KMS-11 (cell line): ENCODE results near the gene NTM.

ENCODE experiments used
- H2AFZ ChIP-seq: fragments of 200-600 bp; sonication (generic); 2 replicates; pipeline ENCODE4 v1.6.1; 2016; ENCODE audit warnings: antibody characterized with exemption, mixed run types, low read depth
- H3K27ac ChIP-seq: fragments of 200-600 bp; sonication (generic); 2 replicates; pipeline ENCODE4 v1.6.1; 2016; ENCODE audit warnings: mild to moderate bottlenecking, mixed run types
- H3K27me3 ChIP-seq: fragments of 200-600 bp; sonication (generic); 2 replicates; pipeline ENCODE4 v1.6.1; 2017; ENCODE audit warnings: mild to moderate bottlenecking, low read depth, mixed run types, moderate library complexity; ENCODE audit not compliant: insufficient read depth
- H3K36me3 ChIP-seq: fragments of 200-600 bp; sonication (generic); 2 replicates; pipeline ENCODE4 v1.6.1; 2017; ENCODE audit warnings: mild to moderate bottlenecking, mixed run types; ENCODE audit not compliant: insufficient read depth
- H3K4me1 ChIP-seq: fragments of 200-600 bp; sonication (generic); 2 replicates; pipeline ENCODE4 v1.6.1; 2016; ENCODE audit warnings: mild to moderate bottlenecking, low read depth, mixed run types; ENCODE audit not compliant: poor library complexity, severe bottlenecking
- H3K4me2 ChIP-seq: fragments of 200-600 bp; sonication (generic); 2 replicates; pipeline ENCODE4 v1.7.0; 2016; ENCODE audit warnings: mild to moderate bottlenecking, mixed run types
- H3K4me3 ChIP-seq: fragments of 200-600 bp; sonication (generic); IDR thresholded peaks from 2 replicates; pipeline ENCODE4 v1.6.1; 2017; ENCODE audit warnings: low read depth, low read length, mixed read lengths; ENCODE audit not compliant: insufficient read depth
- H3K79me2 ChIP-seq: fragments of 200-600 bp; sonication (generic); 2 replicates; pipeline ENCODE4 v1.6.1; 2016; ENCODE audit warnings: low read depth, mixed run types; ENCODE audit not compliant: insufficient read depth
- H3K9ac ChIP-seq: fragments of 200-600 bp; sonication (generic); 2 replicates; pipeline ENCODE4 v1.6.1; 2016; ENCODE audit warnings: mild to moderate bottlenecking, mixed run types
- H4K20me1 ChIP-seq: fragments of 200-600 bp; sonication (generic); 2 replicates; pipeline ENCODE4 v1.6.1; 2016; ENCODE audit warnings: mild to moderate bottlenecking, mixed run types; ENCODE audit not compliant: insufficient read depth
- TF ChIP-seq, protein P1 (sequence below): fragments of 200-600 bp; sonication (generic); conservative IDR thresholded peaks from 2 replicates; pipeline ENCODE4 v1.6.1; 2017; ENCODE audit warnings: low read depth, mild to moderate bottlenecking, antibody characterized with exemption, low read length, moderate library complexity, mixed read lengths

NTM gene

DNA sequence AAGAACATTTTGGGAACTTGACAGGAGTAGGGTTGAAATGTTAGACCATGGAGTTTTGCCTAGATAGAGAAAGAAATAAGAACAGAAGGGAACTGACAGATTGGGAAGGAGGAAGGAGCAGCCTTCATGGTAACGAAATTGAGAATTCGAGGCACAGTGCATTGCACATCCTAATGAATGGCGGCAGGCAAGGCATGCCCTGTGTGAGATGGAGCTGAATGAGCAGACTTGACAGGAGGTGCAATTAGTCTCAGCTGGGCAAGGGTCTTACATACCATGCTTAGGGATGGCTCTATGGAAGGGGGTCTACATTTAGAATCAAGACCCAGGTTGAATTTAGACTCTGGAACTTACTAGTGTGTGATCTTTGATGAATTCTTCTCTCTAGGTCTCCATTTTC, 25.0 kb upstream of the NTM start:
- Histone ChIP-seq H3K4me3 (no peak overlapping the region), H3K27me3 (no peaks in the 10 kb centered on the region), H3K9ac (no peak overlapping the region), H2AFZ (no peak overlapping the region), H3K27ac (no peak overlapping the region), H3K4me1 (no peaks in the 10 kb centered on the region), H3K79me2 (no peaks in the 10 kb centered on the region), H3K36me3 (no peaks in the 10 kb centered on the region), H4K20me1 (no peaks in the 10 kb centered on the region), H3K4me2 (no peak overlapping the region)
- TF ChIP-seq, protein P1, sequence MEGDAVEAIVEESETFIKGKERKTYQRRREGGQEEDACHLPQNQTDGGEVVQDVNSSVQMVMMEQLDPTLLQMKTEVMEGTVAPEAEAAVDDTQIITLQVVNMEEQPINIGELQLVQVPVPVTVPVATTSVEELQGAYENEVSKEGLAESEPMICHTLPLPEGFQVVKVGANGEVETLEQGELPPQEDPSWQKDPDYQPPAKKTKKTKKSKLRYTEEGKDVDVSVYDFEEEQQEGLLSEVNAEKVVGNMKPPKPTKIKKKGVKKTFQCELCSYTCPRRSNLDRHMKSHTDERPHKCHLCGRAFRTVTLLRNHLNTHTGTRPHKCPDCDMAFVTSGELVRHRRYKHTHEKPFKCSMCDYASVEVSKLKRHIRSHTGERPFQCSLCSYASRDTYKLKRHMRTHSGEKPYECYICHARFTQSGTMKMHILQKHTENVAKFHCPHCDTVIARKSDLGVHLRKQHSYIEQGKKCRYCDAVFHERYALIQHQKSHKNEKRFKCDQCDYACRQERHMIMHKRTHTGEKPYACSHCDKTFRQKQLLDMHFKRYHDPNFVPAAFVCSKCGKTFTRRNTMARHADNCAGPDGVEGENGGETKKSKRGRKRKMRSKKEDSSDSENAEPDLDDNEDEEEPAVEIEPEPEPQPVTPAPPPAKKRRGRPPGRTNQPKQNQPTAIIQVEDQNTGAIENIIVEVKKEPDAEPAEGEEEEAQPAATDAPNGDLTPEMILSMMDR: no peak

GRCh38 chr11:131349368-131350086, 20.9 kb upstream of the NTM start:
- Histone ChIP-seq H3K4me1 (no peaks in the 10 kb centered on the region), H2AFZ (no peak overlapping the region), H3K36me3 (no peaks in the 10 kb centered on the region), H3K27me3 (no peaks in the 10 kb centered on the region), H3K27ac (no peak overlapping the region), H3K4me2 (no peak overlapping the region), H3K9ac (no peak overlapping the region), H3K4me3 (no peak overlapping the region), H4K20me1 (no peaks in the 10 kb centered on the region), H3K79me2 (no peaks in the 10 kb centered on the region)
- TF ChIP-seq, protein P1: no peak

- Histone ChIP-seq H3K36me3 (no peaks in the 10 kb centered on the region), H3K4me2 (no peak overlapping the region), H4K20me1 (no peaks in the 10 kb centered on the region), H3K79me2 (no peaks in the 10 kb centered on the region), H3K4me1 (peaks cover 4% of the 10 kb centered on the region), H3K27me3 (no peaks in the 10 kb centered on the region), H3K9ac (no peak overlapping the region), H2AFZ (no peak overlapping the region), H3K27ac (no peak overlapping the region), H3K4me3 (no peak overlapping the region)
- TF ChIP-seq, protein P1: no peak
Observed at GRCh38 chr11:131350872-131351271, 19.5 kb upstream of the NTM start.

- Histone ChIP-seq H3K4me2 (no peak overlapping the region), H2AFZ (no peak overlapping the region), H3K79me2 (no peaks in the 10 kb centered on the region), H3K27ac (no peak overlapping the region), H3K36me3 (no peaks in the 10 kb centered on the region), H3K4me3 (no peak overlapping the region), H3K9ac (no peak overlapping the region), H4K20me1 (no peaks in the 10 kb centered on the region), H3K4me1 (peaks cover 8% of the 10 kb centered on the region), H3K27me3 (no peaks in the 10 kb centered on the region)
- TF ChIP-seq, protein P1: no peak
Observed at GRCh38 chr11:131351848-131352247, 18.6 kb upstream of the NTM start.
